RWPE2 (cell line): ENCODE data around the gene SMAD7.

Experiments
- ATAC-seq: fragments of 200-7000 bp; cut with Tn5 transposase; 3 replicates; pipeline ENCODE4 v1.9.1; 2021; ENCODE audit warnings: low read depth
- DNase-seq: peaks from one replicate; pipeline ENCODE4 v3.0.0-alpha.2; 2020; ENCODE audit warnings: low spot score
- H3K27ac ChIP-seq: fragments of 450-650 bp; 2 replicates; pipeline ENCODE4 v1.5.1; 2017; ENCODE audit warnings: mild to moderate bottlenecking; ENCODE audit not compliant: poor library complexity, severe bottlenecking
- H3K27me3 ChIP-seq: fragments of 250-450 bp; sonication (Bioruptor Pico); 2 replicates; pipeline ENCODE4 v1.5.1; 2021; ENCODE audit warnings: mild to moderate bottlenecking, moderate library complexity; ENCODE audit not compliant: insufficient read depth, poor library complexity, severe bottlenecking
- H3K36me3 ChIP-seq: fragments of 250-450 bp; sonication (Bioruptor Pico); 2 replicates; pipeline ENCODE4 v1.5.1; 2020; ENCODE audit warnings: low read depth, mild to moderate bottlenecking, moderate library complexity
- H3K4me1 ChIP-seq: fragments of 250-450 bp; sonication (Bioruptor Pico); 2 replicates; pipeline ENCODE4 v1.5.1; 2021; ENCODE audit warnings: mild to moderate bottlenecking, moderate library complexity; ENCODE audit not compliant: insufficient read depth, poor library complexity, severe bottlenecking
- H3K4me3 ChIP-seq: fragments of 250-450 bp; sonication (Bioruptor Pico); 2 replicates; pipeline ENCODE4 v1.5.1; 2021; ENCODE audit warnings: mild to moderate bottlenecking, moderate library complexity; ENCODE audit not compliant: severe bottlenecking
- H3K9me3 ChIP-seq: fragments of 250-450 bp; sonication (Bioruptor Pico); 2 replicates; pipeline ENCODE4 v1.5.1; 2021; ENCODE audit warnings: mild to moderate bottlenecking, moderate library complexity; ENCODE audit not compliant: severe bottlenecking
- TF ChIP-seq, protein P1 (sequence below): fragments of 450-650 bp; IDR thresholded peaks from one replicate; pipeline ENCODE4 v1.5.1; 2017; ENCODE audit warnings: mild to moderate bottlenecking, moderate library complexity; ENCODE audit not compliant: poor library complexity, severe bottlenecking

Gene SMAD7

DNA sequence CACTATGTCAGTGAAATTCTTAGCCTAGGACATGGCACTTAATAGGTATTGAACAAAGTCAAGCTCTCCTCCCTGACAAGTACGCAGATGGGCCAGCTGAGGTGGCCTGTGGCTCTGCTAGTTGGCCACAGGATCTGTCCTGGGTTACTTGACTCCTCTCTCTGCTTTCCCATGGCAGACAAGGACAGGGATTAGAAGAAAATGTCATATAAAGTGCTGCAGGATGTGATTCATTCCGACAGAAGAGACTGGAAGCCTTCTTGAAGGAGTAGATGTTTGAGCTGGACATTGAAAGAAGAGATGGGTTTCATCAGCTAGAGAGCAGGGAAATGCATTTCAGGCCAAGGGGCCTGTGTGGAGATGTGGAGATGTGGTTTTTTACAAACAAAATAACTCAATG is 46.7 kb downstream of the SMAD7 start:
- Histone ChIP-seq H3K27me3 (no peaks in the 10 kb centered on the region), H3K4me1 (peaks cover 12% of the 10 kb centered on the region), H3K36me3 (no peaks in the 10 kb centered on the region), H3K9me3 (no peaks in the 10 kb centered on the region), H3K4me3 (no peak overlapping the region), H3K27ac (peak overlapping the region; percentile 75)
- no peak for ATAC-seq
- DNase-seq = no peak
- TF ChIP-seq, protein P1, sequence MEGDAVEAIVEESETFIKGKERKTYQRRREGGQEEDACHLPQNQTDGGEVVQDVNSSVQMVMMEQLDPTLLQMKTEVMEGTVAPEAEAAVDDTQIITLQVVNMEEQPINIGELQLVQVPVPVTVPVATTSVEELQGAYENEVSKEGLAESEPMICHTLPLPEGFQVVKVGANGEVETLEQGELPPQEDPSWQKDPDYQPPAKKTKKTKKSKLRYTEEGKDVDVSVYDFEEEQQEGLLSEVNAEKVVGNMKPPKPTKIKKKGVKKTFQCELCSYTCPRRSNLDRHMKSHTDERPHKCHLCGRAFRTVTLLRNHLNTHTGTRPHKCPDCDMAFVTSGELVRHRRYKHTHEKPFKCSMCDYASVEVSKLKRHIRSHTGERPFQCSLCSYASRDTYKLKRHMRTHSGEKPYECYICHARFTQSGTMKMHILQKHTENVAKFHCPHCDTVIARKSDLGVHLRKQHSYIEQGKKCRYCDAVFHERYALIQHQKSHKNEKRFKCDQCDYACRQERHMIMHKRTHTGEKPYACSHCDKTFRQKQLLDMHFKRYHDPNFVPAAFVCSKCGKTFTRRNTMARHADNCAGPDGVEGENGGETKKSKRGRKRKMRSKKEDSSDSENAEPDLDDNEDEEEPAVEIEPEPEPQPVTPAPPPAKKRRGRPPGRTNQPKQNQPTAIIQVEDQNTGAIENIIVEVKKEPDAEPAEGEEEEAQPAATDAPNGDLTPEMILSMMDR = no peak

- TF ChIP-seq, protein P1 = no peak
- no peak for ATAC-seq
- H3K27ac ChIP-seq = peak overlapping the region; percentile 75
Observed at GRCh38 chr18:48902856-48903601, 47.7 kb downstream of the SMAD7 start.

GRCh38 chr18:48902023-48902855 is 48.5 kb downstream of the SMAD7 start:
- DNase-seq (peak; percentile 87), ATAC-seq (peak; percentile 87)
- no peak overlapping the region for H3K4me3 ChIP-seq
- no peaks in the 10 kb centered on the region for H3K9me3 ChIP-seq
- TF ChIP-seq, protein P1 = no peak
- H3K36me3 ChIP-seq = no peaks in the 10 kb centered on the region
- H3K27me3 ChIP-seq = no peaks in the 10 kb centered on the region
- peaks cover 12% of the 10 kb centered on the region for H3K4me1 ChIP-seq
- H3K27ac ChIP-seq = peak overlapping the region; percentile 75

More at GRCh38 chr18:48902856-48903601, 47.7 kb downstream of the SMAD7 start:
- H3K4me1 ChIP-seq = peaks cover 12% of the 10 kb centered on the region
- H3K36me3 ChIP-seq = no peaks in the 10 kb centered on the region
- H3K9me3 ChIP-seq = no peaks in the 10 kb centered on the region
- H3K4me3 ChIP-seq = no peak overlapping the region
- peak; percentile 29 for DNase-seq
- no peaks in the 10 kb centered on the region for H3K27me3 ChIP-seq

DNA sequence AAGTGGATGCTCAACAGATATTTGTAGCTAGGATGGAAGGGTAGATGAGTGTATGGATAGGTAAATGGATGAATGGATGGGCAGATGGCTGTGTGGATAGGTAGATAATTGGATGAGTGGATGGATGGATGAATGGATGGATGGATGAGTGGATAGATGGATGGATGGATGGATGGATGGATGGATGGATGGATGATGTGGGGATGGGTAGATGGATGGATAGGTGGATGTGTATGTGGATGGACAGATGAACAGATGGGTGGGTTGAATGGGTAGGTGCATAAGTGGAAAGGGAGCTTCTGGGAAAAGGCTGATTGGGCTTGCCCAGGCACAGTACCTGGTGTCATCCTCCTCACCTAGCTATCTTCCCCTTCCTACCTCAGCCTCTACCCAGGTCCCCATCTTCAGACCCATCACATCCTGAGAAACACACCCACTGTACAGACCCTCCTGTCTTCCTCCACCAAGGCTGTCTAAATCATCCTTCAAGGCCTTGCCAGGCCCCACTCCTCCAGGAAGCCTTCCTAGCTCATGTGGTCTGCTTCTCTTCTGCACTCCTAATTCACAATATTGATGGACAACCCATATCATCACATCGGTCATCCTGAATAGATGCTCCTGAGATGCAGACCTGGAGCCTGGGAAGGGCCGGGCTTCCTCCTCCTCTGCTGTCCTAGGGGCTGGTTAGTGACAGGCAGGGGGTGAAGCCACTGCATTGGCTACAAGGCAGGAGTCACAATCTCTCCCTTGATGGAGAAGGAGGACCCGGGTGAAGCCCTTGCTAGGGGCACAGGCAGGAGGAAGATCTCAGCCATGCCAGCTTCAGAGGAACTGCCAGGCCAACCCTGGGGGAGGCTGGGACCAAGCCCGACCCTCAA is 49.4 kb downstream of the SMAD7 start:
- TF ChIP-seq, protein P1 = no peak
- ATAC-seq = no peak; the same call in 2 of the 3 replicates
- H3K27me3 ChIP-seq = no peaks in the 10 kb centered on the region
- no peak for DNase-seq
- H3K36me3 ChIP-seq = no peaks in the 10 kb centered on the region
- peaks cover 16% of the 10 kb centered on the region for H3K4me1 ChIP-seq
- H3K27ac ChIP-seq = peak overlapping the region; percentile 75
- no peaks in the 10 kb centered on the region for H3K9me3 ChIP-seq
- H3K4me3 ChIP-seq = no peak overlapping the region
